Measurements from ENCODE around the gene MACROD2.

- TF ChIP-seq CTCF (IDR thresholded peaks at IDR 0.05) (no peak), POLR2A (IDR thresholded peaks at IDR 0.05) (no peak), EP300 (IDR thresholded peaks at IDR 0.05) (no peak)
Observed at GRCh38 chr20:15639839-15640238, 1644.5 kb downstream of the MACROD2 start.

Data from tibial nerve (tissue), 4 donors.